HepG2 (cell line): ENCODE data around the gene GLDC. TPM values are rescaled to one million over a fixed set of nuclear protein-coding genes. Genes with fewer than 3 reads are reported as not detected.

Source experiments
- ATAC-seq: fragments of 200-7000 bp; cut with Tn5 transposase; 3 replicates; pipeline ENCODE4 v1.9.1; 2020; ENCODE audit warnings: mild to moderate bottlenecking, moderate library complexity
- BruUV-seq: library from RNA; stranded (reverse); fragments of 400-500 nt; replicated peaks from 2 replicates; lab custom pipeline; 2021; lab: Mats Ljungman, UMichigan
- CTCF ChIA-PET: fragments of 300-600 bp; formaldehyde crosslinking; extraction: SDS; loops from one replicate; lab custom pipeline; 2021; ENCODE audit warnings: low total read pairs, inconsistent platforms, low intra/inter-chr PET ratio; lab: Yijun Ruan, JAX
- POLR2A ChIA-PET: fragments of 350-600 bp; sonication (Branson Sonifier 250); formaldehyde crosslinking; loops from one replicate; lab custom pipeline; 2020; ENCODE audit warnings: antibody characterized with exemption, inconsistent platforms; lab: Yijun Ruan, JAX
- DNase-seq: peaks from one replicate; pipeline ENCODE4 v3.0.0-alpha.2; 2015; ENCODE audit warnings: low spot score
- FAIRE-seq: peaks from 3 replicates; lab custom pipeline; 2011; peaks lifted over from hg19 to GRCh38; lab: Jason Lieb, UNC
- H2AFZ ChIP-seq: one replicate; pipeline ENCODE4 v1.6.1; 2011; ENCODE audit warnings: low read length, inconsistent platforms
- H3K27ac ChIP-seq: fragments of 300-600 bp; 3 replicates; pipeline ENCODE4 v1.8.0; 2011; ENCODE audit warnings: mixed run types, mild to moderate bottlenecking, mixed read lengths, low read length, inconsistent platforms; ENCODE audit not compliant: insufficient read depth; ENCODE audit errors: extremely low read length
- H3K27me3 ChIP-seq, 2 experiments: fragments of 200-600 bp in 1 of 2; 2 replicates in 1 of 2; 3 replicates in 1 of 2; pipeline versions ENCODE4 v1.6.0 to v1.8.0; 2011; ENCODE audit warnings: low read length in 2 of 2, mild to moderate bottlenecking in 2 of 2, moderate library complexity in 2 of 2, inconsistent platforms in 1 of 2; ENCODE audit not compliant: insufficient read depth in 2 of 2, control insufficient read depth in 1 of 2
- H3K36me3 ChIP-seq, 2 experiments: fragments of 200-600 bp in 1 of 2; replicated peaks in 1 of 2; 2 replicates in 1 of 2; 3 replicates in 1 of 2; pipeline versions ENCODE4 v1.5.1 to v1.8.0; 2011; ENCODE audit warnings: low read length in 2 of 2, inconsistent platforms in 1 of 2; ENCODE audit not compliant: insufficient read depth in 2 of 2, control insufficient read depth in 1 of 2
- H3K4me1 ChIP-seq: 2 replicates; pipeline ENCODE4 v1.5.1; 2012; ENCODE audit warnings: low read length, inconsistent platforms; ENCODE audit not compliant: insufficient read depth
- H3K4me2 ChIP-seq: 2 replicates; pipeline ENCODE4 v1.6.0; 2011; ENCODE audit warnings: low read depth, low read length, inconsistent platforms
- H3K4me3 ChIP-seq, 3 experiments: fragments of 200-600 bp in 1 of 3; sonication (generic), shearing (Covaris generic) in 1 of 3; replicated peaks in 1 of 3; 2 replicates each; pipeline ENCODE4 v1.5.1; 2011 to 2016; ENCODE audit warnings: low read length in 3 of 3, inconsistent platforms in 2 of 3, low read depth in 2 of 3, mild to moderate bottlenecking in 2 of 3, control low read depth in 1 of 3, mixed read lengths in 1 of 3; ENCODE audit not compliant: insufficient read depth in 1 of 3
- H3K79me2 ChIP-seq: one replicate; pipeline ENCODE4 v1.6.1; 2011; ENCODE audit warnings: low read length, inconsistent platforms; ENCODE audit not compliant: insufficient read depth
- H3K9ac ChIP-seq: 2 replicates; pipeline ENCODE4 v1.6.0; 2011; ENCODE audit warnings: mild to moderate bottlenecking, low read depth, low read length, inconsistent platforms; ENCODE audit not compliant: insufficient read depth
- H3K9me3 ChIP-seq: 2 replicates; pipeline ENCODE4 v1.5.1; 2012; ENCODE audit warnings: mild to moderate bottlenecking, low read length
- H4K20me1 ChIP-seq: 2 replicates; pipeline ENCODE4 v1.6.0; 2011; ENCODE audit warnings: inconsistent platforms, mild to moderate bottlenecking, low read length, moderate library complexity; ENCODE audit not compliant: insufficient read depth
- CEBPB ChIP-seq: IDR thresholded peaks from 2 replicates; pipeline ENCODE4 v1.6.1; 2011; ENCODE audit warnings: low read depth, low read length, improper control_type of control experiment, borderline replicate concordance
- FOXJ3 ChIP-seq: sonication (generic); formaldehyde crosslinking; IDR thresholded peaks from 2 replicates; pipeline ENCODE4 v1.4.0; 2020; ENCODE audit warnings: missing genetic modification reagents, mild to moderate bottlenecking, borderline replicate concordance
- FOXO1 ChIP-seq: sonication (generic); formaldehyde crosslinking; IDR thresholded peaks from 2 replicates; pipeline ENCODE4 v1.4.0; 2020; ENCODE audit warnings: missing genetic modification reagents
- GZF1 ChIP-seq: sonication (generic); formaldehyde crosslinking; IDR thresholded peaks from 2 replicates; pipeline ENCODE4 v1.5.1; 2020; ENCODE audit warnings: mild to moderate bottlenecking, missing genetic modification reagents
- HDAC2 ChIP-seq: sonication (generic); formaldehyde crosslinking; IDR thresholded peaks from 2 replicates; pipeline ENCODE4 v1.4.0; 2020; ENCODE audit warnings: missing genetic modification reagents
- HNF1A ChIP-seq, 2 experiments: sonication (generic) in 1 of 2; formaldehyde crosslinking in 1 of 2; IDR thresholded peaks; 2 replicates each; pipeline versions ENCODE4 v1.4.0 to v1.6.1; 2016 to 2020; ENCODE audit warnings: borderline replicate concordance in 1 of 2, low read depth in 1 of 2, mild to moderate bottlenecking in 1 of 2, missing genetic modification reagents in 1 of 2
- NRL ChIP-seq: sonication (generic); formaldehyde crosslinking; IDR thresholded peaks from 2 replicates; pipeline ENCODE4 v1.5.0; 2020; ENCODE audit warnings: missing genetic modification reagents, mild to moderate bottlenecking, moderate library complexity, borderline replicate concordance
- PAXIP1 ChIP-seq: sonication (generic); formaldehyde crosslinking; conservative IDR thresholded peaks from 2 replicates; pipeline ENCODE4 v1.4.0; 2020; ENCODE audit warnings: mild to moderate bottlenecking, missing genetic modification reagents, moderate library complexity
- SCMH1 ChIP-seq: sonication (generic); formaldehyde crosslinking; IDR thresholded peaks from 2 replicates; pipeline ENCODE4 v1.9.0; 2021; ENCODE audit warnings: missing genetic modification reagents, mild to moderate bottlenecking, borderline replicate concordance
- ZNF24 ChIP-seq: fragments of 450-650 bp; IDR thresholded peaks from 2 replicates; pipeline ENCODE4 v1.6.1; 2017; ENCODE audit warnings: antibody characterized with exemption, mild to moderate bottlenecking
- ZNF3 ChIP-seq: IDR thresholded peaks from 2 replicates; pipeline ENCODE4 v1.7.0; 2017; ENCODE audit warnings: inconsistent platforms
- ZNF605 ChIP-seq: sonication (generic); formaldehyde crosslinking; IDR thresholded peaks from 2 replicates; pipeline ENCODE4 v1.8.0; 2022; ENCODE audit warnings: mild to moderate bottlenecking, missing genetic modification reagents
- WGBS: methylation state at CpG from one replicate; pipeline ENCODE4 v1.1.6; 2017; ENCODE audit warnings: low lambda C conversion rate; 5-methylcytosine and 5-hydroxymethylcytosine counted together
- in situ Hi-C: cut with HindIII; loops from 2 replicates; pipeline ENCODE4 v1.10.0; 2017; ENCODE audit warnings: low pct_unique_long_range_greater_than_20kb; ENCODE audit not compliant: extremely low pct_ligation_motif_present
- intact Hi-C: fragments of 100-400 bp; cut with micrococcal nuclease; formaldehyde crosslinking; loops from one replicate; pipeline ENCODE4 v1.10.0; 2022; ENCODE audit not compliant: unreplicated experiment
- polyA plus RNA-seq, 8 experiments: library from polyadenylated mRNA; depleted of rRNA in 3 of 8; stranded (reverse) in 7 of 8; unstranded in 1 of 8; fragments of >200 nt; fragmentation: Illumina TruSeq in 4 of 8; extraction: Trizol in 4 of 8; gene quantifications; 2 replicates each; pipeline versions ENCODE4 v1.2.1 to v1.2.3, GENCODE V29; 2011 to 2016; ENCODE audit warnings: low read depth in 4 of 8, missing spikeins in 1 of 8, mixed read lengths in 1 of 8; ENCODE audit not compliant: insufficient read depth in 1 of 8
- total RNA-seq, 5 experiments: library from RNA; depleted of rRNA; stranded (reverse); fragments of >200 nt; fragmentation: Illumina TruSeq; extraction: Trizol; gene quantifications; 2 replicates each; pipeline ENCODE4 v1.2.3, GENCODE V29; 2016; ENCODE audit warnings: low read depth in 1 of 5

GLDC gene
- total and polyA plus RNA-seq, 2 of the 13 experiments (the other 11 are each of a cell fraction or from before 2014, with no cell fraction given), result 59.3 to 115 TPM

DNA sequence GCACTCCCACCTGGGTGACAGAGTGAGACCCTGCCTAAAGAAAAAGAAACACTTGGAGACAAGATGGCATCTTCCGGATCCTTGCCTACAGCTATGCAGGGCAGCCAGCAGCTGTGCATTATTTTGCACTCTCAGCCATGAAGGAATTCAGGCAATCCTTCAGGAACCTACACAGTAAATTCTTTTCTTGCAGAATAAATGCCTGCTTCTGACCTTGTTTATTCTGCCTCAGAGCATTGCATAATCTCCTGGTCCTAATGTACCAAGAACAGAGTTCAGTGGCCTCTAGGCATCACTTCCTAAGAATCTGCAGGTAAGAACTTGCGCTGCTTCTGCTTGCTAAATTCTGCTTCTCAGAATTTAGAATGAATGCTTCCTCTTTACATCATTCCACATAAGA is 16.8 kb downstream of the GLDC start:
- H3K4me2 ChIP-seq, result peak overlapping the region; percentile 25; the same call in 1 of the 2 replicates
- H2AFZ ChIP-seq, result no peak overlapping the region
- H3K9ac ChIP-seq, result no peak overlapping the region
- FAIRE-seq (peak; percentile 84), ATAC-seq (peak; percentile 39), DNase-seq (peak; percentile 61)
- H3K27me3 ChIP-seq, result no peaks in the 10 kb centered on the region
- in situ Hi-C loops, result no loop called here
- BruUV-seq, result no TSS peak
- CTCF ChIA-PET, result no interaction called here
- WGBS, result 33% methylated on average over 2 of the region's 2 CpGs
- H3K4me1 ChIP-seq, result peaks cover 69% of the 10 kb centered on the region
- H3K4me3 ChIP-seq, result no peak overlapping the region
- intact Hi-C loops, result no loop called here
- H4K20me1 ChIP-seq, result no peaks in the 10 kb centered on the region; the same call in none of the 2 replicates
- H3K79me2 ChIP-seq, result peaks cover 79% of the 10 kb centered on the region
- POLR2A ChIA-PET, result interaction anchor here (0.9 to 1.6 kb wide), 2 partner anchors 14 to 38 kb away, joined by 5 to 6 read pairs; no protein-coding TSS in a partner anchor
- peaks cover 3 to 24% of the 10 kb centered on the region in 2 experiments for H3K36me3 ChIP-seq
- H3K9me3 ChIP-seq, result no peaks in the 10 kb centered on the region
- peak overlapping the region; percentile 42 for H3K27ac ChIP-seq
- TF ChIP-seq ZNF24 (no peak), SCMH1 (CRISPR knock-in tag) (no peak), FOXO1 (CRISPR knock-in tag) (peak; percentile 83), ZNF605 (CRISPR knock-in tag) (no peak), ZNF3 (CRISPR knock-in tag) (no peak), PAXIP1 (CRISPR knock-in tag) (peak; percentile 74), HDAC2 (CRISPR knock-in tag) (peak; percentile 83), GZF1 (CRISPR knock-in tag) (no peak), FOXJ3 (CRISPR knock-in tag) (peak; percentile 81; the same call in 1 of the 2 replicates), HNF1A (IDR thresholded peaks at IDR 0.05; ENCODE audit: low read depth) (no peak), HNF1A (CRISPR knock-in tag; IDR thresholded peaks at IDR 0.05; ENCODE audit: borderline replicate concordance) (no peak), NRL (CRISPR knock-in tag) (no peak), CEBPB (peak; percentile 93)
